RWPE2 (cell line): ENCODE data around the gene MYL6B.

Source experiments
- ATAC-seq: fragments of 200-7000 bp; cut with Tn5 transposase; 3 replicates; pipeline ENCODE4 v1.9.1; 2021; ENCODE audit warnings: low read depth
- DNase-seq: peaks from one replicate; pipeline ENCODE4 v3.0.0-alpha.2; 2020; ENCODE audit warnings: low spot score
- H3K27ac ChIP-seq: fragments of 450-650 bp; 2 replicates; pipeline ENCODE4 v1.5.1; 2017; ENCODE audit warnings: mild to moderate bottlenecking; ENCODE audit not compliant: poor library complexity, severe bottlenecking
- H3K27me3 ChIP-seq: fragments of 250-450 bp; sonication (Bioruptor Pico); 2 replicates; pipeline ENCODE4 v1.5.1; 2021; ENCODE audit warnings: mild to moderate bottlenecking, moderate library complexity; ENCODE audit not compliant: insufficient read depth, poor library complexity, severe bottlenecking
- H3K36me3 ChIP-seq: fragments of 250-450 bp; sonication (Bioruptor Pico); 2 replicates; pipeline ENCODE4 v1.5.1; 2020; ENCODE audit warnings: low read depth, mild to moderate bottlenecking, moderate library complexity
- H3K4me1 ChIP-seq: fragments of 250-450 bp; sonication (Bioruptor Pico); 2 replicates; pipeline ENCODE4 v1.5.1; 2021; ENCODE audit warnings: mild to moderate bottlenecking, moderate library complexity; ENCODE audit not compliant: insufficient read depth, poor library complexity, severe bottlenecking
- H3K4me3 ChIP-seq: fragments of 250-450 bp; sonication (Bioruptor Pico); 2 replicates; pipeline ENCODE4 v1.5.1; 2021; ENCODE audit warnings: mild to moderate bottlenecking, moderate library complexity; ENCODE audit not compliant: severe bottlenecking
- H3K9me3 ChIP-seq: fragments of 250-450 bp; sonication (Bioruptor Pico); 2 replicates; pipeline ENCODE4 v1.5.1; 2021; ENCODE audit warnings: mild to moderate bottlenecking, moderate library complexity; ENCODE audit not compliant: severe bottlenecking
- CTCF ChIP-seq: fragments of 450-650 bp; IDR thresholded peaks from one replicate; pipeline ENCODE4 v1.5.1; 2017; ENCODE audit warnings: mild to moderate bottlenecking, moderate library complexity; ENCODE audit not compliant: poor library complexity, severe bottlenecking

The MYL6B gene

GRCh38 chr12:56127888-56128669 is 24.3 kb upstream of the MYL6B start, which contains the start of gene ESYT1:
ESYT1 (plus strand) TSS chr12:56128267; CDS start chr12:56128320, 53 bp downstream.
- H3K27me3 ChIP-seq, result no peaks in the 10 kb centered on the region
- peak within 1 kb of the TSS; percentile 89 for H3K4me3 ChIP-seq
- no peak for TF ChIP-seq CTCF
- ATAC-seq (peak; percentile 93), DNase-seq (peak; percentile 99)
- H3K36me3 ChIP-seq, result peaks cover 32% of the 10 kb centered on the region
- peaks cover 18% of the 10 kb centered on the region for H3K4me1 ChIP-seq
- peak within 1 kb of the TSS; percentile 70 for H3K27ac ChIP-seq
- no peaks in the 10 kb centered on the region for H3K9me3 ChIP-seq

GRCh38 chr12:56128670-56129205 is 23.6 kb upstream of the MYL6B start:
- H3K4me3 ChIP-seq, result peak overlapping the region; percentile 89
- DNase-seq (no peak), ATAC-seq (peak; percentile 4; the same call in 2 of the 3 replicates)
- peaks cover 18% of the 10 kb centered on the region for H3K4me1 ChIP-seq
- peak overlapping the region; percentile 70 for H3K27ac ChIP-seq
- no peaks in the 10 kb centered on the region for H3K27me3 ChIP-seq
- peaks cover 39% of the 10 kb centered on the region for H3K36me3 ChIP-seq
- H3K9me3 ChIP-seq, result no peaks in the 10 kb centered on the region
- TF ChIP-seq CTCF, result no peak

- peaks cover 45% of the 10 kb centered on the region for H3K36me3 ChIP-seq
- ATAC-seq (peak; percentile 43), DNase-seq (no peak)
- peaks cover 18% of the 10 kb centered on the region for H3K4me1 ChIP-seq
- no peaks in the 10 kb centered on the region for H3K27me3 ChIP-seq
- H3K27ac ChIP-seq, result peak overlapping the region; percentile 70
- no peaks in the 10 kb centered on the region for H3K9me3 ChIP-seq
- no peak for TF ChIP-seq CTCF
- H3K4me3 ChIP-seq, result peak overlapping the region; percentile 89
Measured at GRCh38 chr12:56129206-56129941, 23.0 kb upstream of the MYL6B start.

GRCh38 chr12:56129942-56130495 is 22.4 kb upstream of the MYL6B start:
- Histone ChIP-seq H3K9me3 (no peaks in the 10 kb centered on the region), H3K36me3 (peaks cover 52% of the 10 kb centered on the region), H3K27me3 (no peaks in the 10 kb centered on the region), H3K4me1 (peaks cover 18% of the 10 kb centered on the region), H3K4me3 (no peak overlapping the region), H3K27ac (peak overlapping the region; percentile 70)
- TF ChIP-seq CTCF, result no peak
- ATAC-seq, result no peak
- DNase-seq, result no peak
